Measurements from ENCODE around the gene FREM1.

DNA sequence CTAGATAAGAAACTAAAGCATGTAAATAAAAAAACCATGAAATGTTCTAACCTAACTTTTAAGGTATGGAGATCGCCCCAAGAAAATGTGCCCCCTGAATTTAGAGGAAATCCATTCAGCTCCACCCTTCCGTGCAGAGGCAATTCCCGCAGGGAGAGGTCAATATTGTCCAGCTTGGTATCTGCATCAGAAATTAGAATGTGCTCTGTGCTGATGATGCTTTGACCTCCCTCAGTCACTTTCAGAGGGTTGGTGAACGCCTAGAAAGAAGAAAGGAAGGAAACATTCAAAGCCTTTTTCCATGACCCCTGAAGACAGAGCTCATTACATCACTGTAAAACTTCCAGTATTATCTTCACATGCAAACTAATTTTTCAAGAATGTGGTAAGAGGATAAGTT, 91.0 kb downstream of the FREM1 start:
- TF ChIP-seq, protein P1, sequence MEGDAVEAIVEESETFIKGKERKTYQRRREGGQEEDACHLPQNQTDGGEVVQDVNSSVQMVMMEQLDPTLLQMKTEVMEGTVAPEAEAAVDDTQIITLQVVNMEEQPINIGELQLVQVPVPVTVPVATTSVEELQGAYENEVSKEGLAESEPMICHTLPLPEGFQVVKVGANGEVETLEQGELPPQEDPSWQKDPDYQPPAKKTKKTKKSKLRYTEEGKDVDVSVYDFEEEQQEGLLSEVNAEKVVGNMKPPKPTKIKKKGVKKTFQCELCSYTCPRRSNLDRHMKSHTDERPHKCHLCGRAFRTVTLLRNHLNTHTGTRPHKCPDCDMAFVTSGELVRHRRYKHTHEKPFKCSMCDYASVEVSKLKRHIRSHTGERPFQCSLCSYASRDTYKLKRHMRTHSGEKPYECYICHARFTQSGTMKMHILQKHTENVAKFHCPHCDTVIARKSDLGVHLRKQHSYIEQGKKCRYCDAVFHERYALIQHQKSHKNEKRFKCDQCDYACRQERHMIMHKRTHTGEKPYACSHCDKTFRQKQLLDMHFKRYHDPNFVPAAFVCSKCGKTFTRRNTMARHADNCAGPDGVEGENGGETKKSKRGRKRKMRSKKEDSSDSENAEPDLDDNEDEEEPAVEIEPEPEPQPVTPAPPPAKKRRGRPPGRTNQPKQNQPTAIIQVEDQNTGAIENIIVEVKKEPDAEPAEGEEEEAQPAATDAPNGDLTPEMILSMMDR (IDR thresholded peaks at IDR 0.05), result no peak
- TF ChIP-seq TAF1 (IDR thresholded peaks at IDR 0.05; ENCODE audit: borderline replicate concordance, low read depth, low read length) (no peak), EP300 (IDR thresholded peaks at IDR 0.05; ENCODE audit: borderline replicate concordance in 1 of 2, low read depth in 1 of 2, low read length in 1 of 2) (no peak), GATA2 (CRISPR knock-in tag; IDR thresholded peaks at IDR 0.05) (no peak), FOSL2 (IDR thresholded peaks at IDR 0.05; ENCODE audit: borderline replicate concordance, low read depth) (no peak), NFIC (IDR thresholded peaks at IDR 0.05; ENCODE audit: borderline replicate concordance) (no peak), MXI1 (IDR thresholded peaks at IDR 0.05; ENCODE audit: low read depth, low read length) (no peak), RFX5 (IDR thresholded peaks at IDR 0.05; ENCODE audit: low read length) (no peak)
- TF ChIP-seq, protein P2, sequence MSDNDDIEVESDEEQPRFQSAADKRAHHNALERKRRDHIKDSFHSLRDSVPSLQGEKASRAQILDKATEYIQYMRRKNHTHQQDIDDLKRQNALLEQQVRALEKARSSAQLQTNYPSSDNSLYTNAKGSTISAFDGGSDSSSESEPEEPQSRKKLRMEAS (IDR thresholded peaks at IDR 0.05; ENCODE audit: low read depth), result no peak
- TF ChIP-seq, protein P3, sequence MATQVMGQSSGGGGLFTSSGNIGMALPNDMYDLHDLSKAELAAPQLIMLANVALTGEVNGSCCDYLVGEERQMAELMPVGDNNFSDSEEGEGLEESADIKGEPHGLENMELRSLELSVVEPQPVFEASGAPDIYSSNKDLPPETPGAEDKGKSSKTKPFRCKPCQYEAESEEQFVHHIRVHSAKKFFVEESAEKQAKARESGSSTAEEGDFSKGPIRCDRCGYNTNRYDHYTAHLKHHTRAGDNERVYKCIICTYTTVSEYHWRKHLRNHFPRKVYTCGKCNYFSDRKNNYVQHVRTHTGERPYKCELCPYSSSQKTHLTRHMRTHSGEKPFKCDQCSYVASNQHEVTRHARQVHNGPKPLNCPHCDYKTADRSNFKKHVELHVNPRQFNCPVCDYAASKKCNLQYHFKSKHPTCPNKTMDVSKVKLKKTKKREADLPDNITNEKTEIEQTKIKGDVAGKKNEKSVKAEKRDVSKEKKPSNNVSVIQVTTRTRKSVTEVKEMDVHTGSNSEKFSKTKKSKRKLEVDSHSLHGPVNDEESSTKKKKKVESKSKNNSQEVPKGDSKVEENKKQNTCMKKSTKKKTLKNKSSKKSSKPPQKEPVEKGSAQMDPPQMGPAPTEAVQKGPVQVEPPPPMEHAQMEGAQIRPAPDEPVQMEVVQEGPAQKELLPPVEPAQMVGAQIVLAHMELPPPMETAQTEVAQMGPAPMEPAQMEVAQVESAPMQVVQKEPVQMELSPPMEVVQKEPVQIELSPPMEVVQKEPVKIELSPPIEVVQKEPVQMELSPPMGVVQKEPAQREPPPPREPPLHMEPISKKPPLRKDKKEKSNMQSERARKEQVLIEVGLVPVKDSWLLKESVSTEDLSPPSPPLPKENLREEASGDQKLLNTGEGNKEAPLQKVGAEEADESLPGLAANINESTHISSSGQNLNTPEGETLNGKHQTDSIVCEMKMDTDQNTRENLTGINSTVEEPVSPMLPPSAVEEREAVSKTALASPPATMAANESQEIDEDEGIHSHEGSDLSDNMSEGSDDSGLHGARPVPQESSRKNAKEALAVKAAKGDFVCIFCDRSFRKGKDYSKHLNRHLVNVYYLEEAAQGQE (IDR thresholded peaks at IDR 0.05; ENCODE audit: low read depth, low read length), result no peak
